DOHH2 (cell line): ENCODE results near the gene SPTLC1.
"Not testable (repeated sequence)": the region's sequence is repeated elsewhere in the genome, so short reads cannot be mapped to it uniquely, and the experiment has no call there.

Experiments
- H3F3A ChIP-seq: fragments of 200-600 bp; sonication (generic), shearing (Covaris generic); 2 replicates; pipeline ENCODE4 v1.6.0; 2016; ENCODE audit warnings: antibody characterized with exemption, mild to moderate bottlenecking; ENCODE audit not compliant: control insufficient read depth, insufficient read depth
- H3K27ac ChIP-seq: fragments of 200-600 bp; sonication (generic); 2 replicates; pipeline ENCODE4 v1.5.1; 2014; ENCODE audit warnings: low read depth, mild to moderate bottlenecking, low read length, moderate library complexity
- H3K27me3 ChIP-seq: fragments of 200-600 bp; sonication (generic); 2 replicates; pipeline ENCODE4 v1.6.1; 2014; ENCODE audit warnings: mild to moderate bottlenecking, low read length, mixed read lengths; ENCODE audit not compliant: control insufficient read depth
- H3K36me3 ChIP-seq: fragments of 200-600 bp; sonication (generic); 2 replicates; pipeline ENCODE4 v1.6.1; 2014; ENCODE audit warnings: mild to moderate bottlenecking, low read length, moderate library complexity, mixed read lengths; ENCODE audit not compliant: control insufficient read depth
- H3K4me1 ChIP-seq: fragments of 200-600 bp; sonication (generic); 2 replicates; pipeline ENCODE4 v1.6.1; 2014; ENCODE audit warnings: mild to moderate bottlenecking, low read length, mixed read lengths; ENCODE audit not compliant: control insufficient read depth
- H3K4me2 ChIP-seq: fragments of 200-600 bp; sonication (generic); 2 replicates; pipeline ENCODE4 v1.6.0; 2014; ENCODE audit warnings: mild to moderate bottlenecking, low read length, moderate library complexity
- H3K4me3 ChIP-seq: fragments of 200-600 bp; sonication (generic); 2 replicates; pipeline ENCODE4 v1.5.1; 2014; ENCODE audit warnings: mild to moderate bottlenecking, low read length, mixed read lengths
- H3K79me2 ChIP-seq: fragments of 200-600 bp; sonication (generic); 2 replicates; pipeline ENCODE4 v1.6.1; 2014; ENCODE audit warnings: mild to moderate bottlenecking, low read length, mixed read lengths; ENCODE audit not compliant: control insufficient read depth
- H3K9me2 ChIP-seq: fragments of 200-600 bp; sonication (generic); replicated peaks from 2 replicates; pipeline ENCODE4 v1.6.1; 2014; ENCODE audit warnings: mild to moderate bottlenecking, low read length, mixed read lengths; ENCODE audit not compliant: control insufficient read depth
- H3K9me3 ChIP-seq: fragments of 200-600 bp; sonication (generic); 2 replicates; pipeline ENCODE4 v1.6.1; 2014; ENCODE audit warnings: antibody characterized with exemption, low read length, mixed read lengths; ENCODE audit not compliant: control insufficient read depth, insufficient read depth
- H4K20me1 ChIP-seq: fragments of 200-600 bp; sonication (generic); 2 replicates; pipeline ENCODE4 v1.6.0; 2014; ENCODE audit warnings: low read depth, mild to moderate bottlenecking, antibody characterized with exemption, low read length, moderate library complexity; ENCODE audit not compliant: control insufficient read depth, insufficient read depth
- CTCF ChIP-seq: fragments of 200-600 bp; sonication (generic); IDR thresholded peaks from one replicate; pipeline ENCODE4 v1.5.1; 2014; ENCODE audit warnings: antibody characterized with exemption, mild to moderate bottlenecking, low read depth, low read length; ENCODE audit not compliant: poor library complexity, severe bottlenecking
- EZH2phosphoT487 ChIP-seq: fragments of 200-600 bp; sonication (generic); IDR thresholded peaks from 2 replicates; pipeline ENCODE4 v1.6.1; 2017; ENCODE audit warnings: borderline replicate concordance, mild to moderate bottlenecking, antibody characterized with exemption, low read length, moderate library complexity, mixed read lengths

Gene SPTLC1

DNA sequence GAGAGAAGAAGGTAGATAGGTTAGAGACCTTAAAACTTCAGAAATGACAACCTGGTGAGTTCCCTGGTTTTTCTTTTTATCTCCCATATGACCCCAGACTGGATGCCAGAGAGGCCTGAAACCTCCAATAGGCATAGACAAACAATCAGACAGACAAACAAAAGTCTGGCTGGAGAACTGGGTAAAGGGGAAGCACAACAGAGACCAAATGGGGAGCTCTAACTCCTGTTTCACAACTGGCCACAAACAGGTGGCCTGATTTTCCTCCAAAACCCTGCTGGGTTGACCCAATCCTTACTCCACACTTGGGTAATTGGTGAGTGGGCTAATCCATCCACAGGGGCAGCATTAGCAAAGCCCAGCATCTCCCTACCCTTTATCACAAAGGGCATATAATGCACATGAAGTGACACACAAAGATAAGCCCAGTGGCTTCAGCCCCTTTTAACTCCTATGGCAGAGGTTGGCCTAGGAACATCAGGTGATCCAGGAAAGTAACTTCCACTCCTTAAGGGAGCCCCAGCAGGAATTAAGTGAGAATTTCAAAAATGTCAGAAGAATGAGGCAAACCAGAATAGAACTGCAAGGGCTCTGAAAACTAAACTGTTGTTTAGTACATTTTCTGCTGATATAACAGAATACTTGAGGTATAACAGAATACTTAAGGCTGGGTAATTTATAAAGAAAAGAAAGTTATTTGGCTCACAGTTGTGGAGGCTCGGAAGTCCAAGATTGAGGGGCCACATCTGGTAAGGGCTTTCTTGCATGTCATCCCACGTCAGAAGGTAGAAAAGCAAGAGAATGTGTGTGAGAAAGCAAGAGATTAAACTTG is 104.3 kb downstream of the SPTLC1 start:
- H3K4me3 ChIP-seq: no peak overlapping the region
- no peak overlapping the region for H3K4me2 ChIP-seq
- no peaks in the 10 kb centered on the region for H3K4me1 ChIP-seq
- no peaks in the 10 kb centered on the region for H3K9me2 ChIP-seq
- no peaks in the 10 kb centered on the region for H3K9me3 ChIP-seq
- H3K27ac ChIP-seq: no peak overlapping the region
- TF ChIP-seq EZH2phosphoT487 (no peak), CTCF (no peak)
- no peaks in the 10 kb centered on the region for H3K36me3 ChIP-seq
- no peaks in the 10 kb centered on the region for H3F3A ChIP-seq
- no peaks in the 10 kb centered on the region for H3K79me2 ChIP-seq
- H3K27me3 ChIP-seq: no peaks in the 10 kb centered on the region
- no peaks in the 10 kb centered on the region for H4K20me1 ChIP-seq

DNA sequence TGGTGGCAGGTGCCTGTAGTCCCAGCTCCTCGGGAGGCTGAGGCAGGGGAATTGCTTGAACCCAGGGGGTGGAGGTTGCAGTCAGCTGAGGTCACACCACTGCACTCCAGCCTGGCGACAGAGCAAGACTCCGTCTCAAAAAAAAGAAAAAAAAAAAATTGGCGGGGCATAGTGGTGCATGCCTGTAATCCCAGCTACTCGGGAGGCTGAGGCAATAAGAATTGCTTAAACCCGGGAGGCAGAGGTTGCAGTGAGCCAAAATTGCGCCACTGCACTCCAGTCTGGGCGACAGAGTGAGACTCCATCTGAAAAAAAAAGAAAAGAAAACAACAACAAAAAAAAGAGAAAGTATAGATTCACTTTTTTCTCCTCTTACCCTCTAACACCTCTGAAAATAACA is 105.0 kb downstream of the SPTLC1 start:
- not testable (repeated sequence) for H3K4me2 ChIP-seq, H3K27me3 ChIP-seq, H3K9me3 ChIP-seq, H3K9me2 ChIP-seq, H3K4me3 ChIP-seq, H3K36me3 ChIP-seq, H3K27ac ChIP-seq, H3F3A ChIP-seq, H4K20me1 ChIP-seq, H3K4me1 ChIP-seq, H3K79me2 ChIP-seq

DNA sequence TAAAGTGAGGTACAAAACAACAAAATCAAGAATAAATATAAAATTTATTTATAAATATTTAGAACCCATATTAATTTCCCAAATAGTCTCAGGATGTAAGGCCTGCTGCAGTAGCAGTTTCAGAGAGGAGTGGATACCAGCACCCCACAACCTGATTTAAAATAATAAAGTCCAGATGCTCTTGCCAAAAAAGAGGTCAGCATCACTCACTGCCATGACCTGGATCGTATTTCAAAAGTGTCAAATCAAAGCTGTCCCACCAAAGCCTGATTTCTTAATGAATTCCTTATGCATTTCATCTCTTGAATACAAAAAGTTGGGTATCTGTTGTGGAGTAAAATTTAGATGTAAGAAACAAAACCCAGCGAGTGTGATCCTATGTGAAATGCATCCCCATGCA is 107.2 kb downstream of the SPTLC1 start:
- Histone ChIP-seq H3K79me2 (no peaks in the 10 kb centered on the region), H3K36me3 (no peaks in the 10 kb centered on the region), H3F3A (no peaks in the 10 kb centered on the region), H3K9me3 (no peaks in the 10 kb centered on the region), H3K4me2 (no peak overlapping the region), H3K9me2 (no peaks in the 10 kb centered on the region), H3K27ac (no peak overlapping the region), H3K27me3 (no peaks in the 10 kb centered on the region), H4K20me1 (no peaks in the 10 kb centered on the region), H3K4me1 (no peaks in the 10 kb centered on the region), H3K4me3 (no peak overlapping the region)
- TF ChIP-seq EZH2phosphoT487 (no peak), CTCF (no peak)

DNA sequence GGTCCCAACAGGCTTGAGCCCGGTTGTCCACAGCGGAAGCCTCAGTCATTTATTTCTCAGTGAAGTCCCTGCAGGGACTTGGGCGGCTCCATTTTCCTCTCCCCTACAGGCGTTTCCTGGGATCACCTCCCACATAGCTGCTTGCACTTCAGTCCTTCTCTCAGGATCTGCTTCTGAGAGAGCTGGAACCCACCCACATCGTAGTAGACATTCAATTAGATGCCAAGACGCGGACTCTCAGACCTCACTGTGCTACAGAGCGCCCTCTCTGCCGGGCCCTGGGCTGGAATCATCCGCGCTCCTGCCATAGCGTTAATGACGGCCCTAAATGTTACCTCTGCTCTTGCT is 111.2 kb downstream of the SPTLC1 start:
- Histone ChIP-seq H3K4me3 (no peak overlapping the region), H3K27me3 (0 out of 2 replicates have a peak, but pooled peaks cover 2% of the 10 kb centered on the region), H3K36me3 (no peaks in the 10 kb centered on the region), H3K79me2 (no peaks in the 10 kb centered on the region), H4K20me1 (no peaks in the 10 kb centered on the region), H3F3A (no peaks in the 10 kb centered on the region), H3K9me2 (no peaks in the 10 kb centered on the region), H3K4me1 (no peaks in the 10 kb centered on the region), H3K27ac (no peak overlapping the region), H3K9me3 (no peaks in the 10 kb centered on the region), H3K4me2 (no peak overlapping the region)
- TF ChIP-seq EZH2phosphoT487: no peak
- no peak for TF ChIP-seq CTCF
